Heart right ventricle (tissue), 16 donors: Measurements from ENCODE around the gene GHRHR. TPM values are rescaled to one million over a fixed set of nuclear protein-coding genes. Genes with fewer than 3 reads are reported as not detected.

Source experiments
- ATAC-seq, 8 donors: fragments of 200-7000 bp; cut with Tn5 transposase; one replicate each; pipeline ENCODE4 v1.9.1; 2020; ENCODE audit warnings: mild to moderate bottlenecking in 8 of 8, moderate library complexity in 8 of 8, moderate number of reproducible peaks in 1 of 8
- DNase-seq, 2 donors: peaks; one replicate each; pipeline ENCODE4 v3.0.0-alpha.2; 2020
- H3K27ac ChIP-seq, 10 donors: fragments of 200-600 bp; sonication (generic) in 2 of 10; one replicate each; pipeline versions ENCODE4 v1.5.0 to v1.8.0; 2020 to 2022; ENCODE audit warnings: mild to moderate bottlenecking in 3 of 10
- H3K27me3 ChIP-seq, 7 donors: fragments of 200-600 bp; one replicate each; pipeline ENCODE4 v1.8.0; 2021 to 2022; ENCODE audit warnings: mild to moderate bottlenecking in 2 of 7
- H3K36me3 ChIP-seq, 9 donors: fragments of 200-600 bp; sonication (generic) in 1 of 9; one replicate each; pipeline versions ENCODE4 v1.5.0 to v1.8.0; 2020 to 2022; ENCODE audit warnings: mild to moderate bottlenecking in 2 of 9
- H3K4me1 ChIP-seq, 9 donors: fragments of 200-600 bp; sonication (generic) in 1 of 9; one replicate each; pipeline versions ENCODE4 v1.5.0 to v1.8.0; 2020 to 2022; ENCODE audit warnings: mild to moderate bottlenecking in 4 of 9
- H3K4me3 ChIP-seq, 10 donors: fragments of 200-600 bp; sonication (generic) in 2 of 10; one replicate each; pipeline versions ENCODE4 v1.5.0 to v1.8.0; 2020 to 2022; ENCODE audit warnings: mild to moderate bottlenecking in 7 of 10, moderate library complexity in 2 of 10
- H3K9me3 ChIP-seq, 11 donors: fragments of 200-600 bp in 10 of 11; sonication (generic) in 2 of 11; one replicate each; pipeline versions ENCODE4 v1.5.0 to v1.8.0; 2013 to 2022; ENCODE audit warnings: mild to moderate bottlenecking in 2 of 11, control low read depth in 1 of 11, moderate library complexity in 1 of 11
- CTCF ChIP-seq, 9 donors: fragments of 200-600 bp; sonication (generic) in 2 of 9; IDR thresholded peaks; one replicate each; pipeline versions ENCODE4 v1.5.0 to v1.8.0; 2021 to 2022; ENCODE audit warnings: antibody characterized with exemption in 9 of 9, mild to moderate bottlenecking in 5 of 9, moderate library complexity in 1 of 9
- WGBS, 2 donors: extraction: QIAGEN DNeasy Blood & Tissue Kit; methylation state at CpG; one replicate each; pipeline ENCODE4 v1.1.7; 2013; ENCODE audit warnings: inconsistent platforms in 1 of 2; 5-methylcytosine and 5-hydroxymethylcytosine counted together
- intact Hi-C, 10 donors: fragments of 100-400 bp; cut with DNase I; formaldehyde crosslinking; loops; one replicate each; pipeline versions ENCODE4 v1.11.1 to v1.14.2; 2022
- polyA plus RNA-seq, 2 donors: library from polyadenylated mRNA; stranded (reverse); fragments of 200-250 nt; gene quantifications; one replicate each; pipeline ENCODE4 v1.2.3, GENCODE V29; 2013
- total RNA-seq, 10 donors: library from RNA; stranded (reverse); fragmentation: NEBNext Ultra II Directional in 3 of 10; extraction: Animal tissue kit (Norgen Biotek cat#: 25700) in 3 of 10; gene quantifications; one replicate each; pipeline versions ENCODE4 v1.2.1 to v1.2.4, GENCODE V29; 2021 to 2023
- donor health status: Arrhythmogenic right ventricular cardiomyopathy.
- donor health status: ischemic (EF 13 %, LVEDD 7.1; RV severe dilation, severe dysfunction).
- donor health status: healthy with polysubstance abuse.
- donor health status: DM: no; HTN: yes; CAD: no.
- donor health status: DM: no; HTN: no; CAD: no.
- donor health status: ischemic (EF 25% LVEDD 6.9; RV normal size, moderate dysfunction).
- donor health status: ischemic (EF 25% LVEDD 5.7; RV mildly dilated, moderate dysfunction).
- donor health status: healthy.
- donor health status: DM: yes; HTN: yes; CAD: no.
- donor health status: Ischemic cardiomyopathy.
- donor health status: ischemic (EF 35%, LVEDD 5.7; RV mildly dilated, moderate dysfunction).
- donor health status: nonischemic (EF 11% LVEDD 7.7; RV severe dilation, severe dysfunction).
- donor health status: DM: yes; HTN: yes; CAD: no.
- donor health status: PGD.
- donor health status: ischemic (EF 29% LVEDD 5.4; RV normal size, mild dysfunction).
- donor health status: nonischemic (EF 23%, LVEDD 6.1; RV moderate dilation, normal function).

Gene GHRHR
- total and polyA plus RNA-seq, 12 donors, result not detected

GRCh38 chr7:30998180-30998579, 34.4 kb downstream of the GHRHR start:
- no peaks in the 10 kb centered on the region for H3K36me3 ChIP-seq
- peak; percentile 59 to 68 for DNase-seq
- no peak overlapping the region for H3K4me3 ChIP-seq
- intact Hi-C loops, result no loop called here
- peaks cover 0 to 2% (median 0%) of the 10 kb centered on the region in 7 donors for H3K27me3 ChIP-seq
- 67 to 82% methylated on average over 10 of the region's 10 CpGs for WGBS, 2 donors
- peaks cover 0 to 6% (median 0%) of the 10 kb centered on the region in 11 donors for H3K9me3 ChIP-seq
- TF ChIP-seq CTCF (IDR thresholded peaks at IDR 0.05), result no peak
- H3K27ac ChIP-seq, result peak overlapping the region in 3 of 10 donors; percentile 48 to 65 (median 50)
- peak; percentile 21 to 68 (median 60) for ATAC-seq
- peaks cover 0 to 28% (median 4%) of the 10 kb centered on the region in 9 donors for H3K4me1 ChIP-seq

DNA sequence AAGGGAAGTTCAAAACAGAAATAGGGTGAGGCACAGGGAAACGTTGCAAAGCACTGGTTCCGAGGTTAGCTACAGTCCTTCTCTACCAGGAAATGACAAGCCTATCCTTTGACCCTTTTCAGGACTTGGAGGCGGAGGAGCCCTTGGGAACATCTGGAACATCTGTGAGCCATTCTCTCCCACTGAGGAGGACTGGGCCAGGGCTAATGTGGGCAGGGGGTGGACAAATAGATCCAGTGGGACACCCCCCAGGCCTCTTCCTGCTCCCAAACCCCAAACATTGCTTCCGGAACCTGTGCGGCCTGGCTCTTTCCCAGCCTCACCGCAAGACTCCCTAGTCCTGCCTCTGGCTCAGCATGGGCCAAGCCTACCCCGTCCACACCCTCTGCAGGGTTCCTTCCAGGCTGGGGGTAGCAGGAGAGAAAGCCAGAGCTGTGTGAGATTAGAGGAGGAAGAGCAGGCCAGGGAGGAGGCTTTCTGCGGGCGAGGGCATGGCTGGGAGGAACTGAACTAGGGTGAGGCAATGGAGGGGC, 36.5 kb downstream of the GHRHR start:
- Histone ChIP-seq H3K4me1 (peaks cover 0 to 28% (median 4%) of the 10 kb centered on the region in 9 donors), H3K9me3 (peaks cover 0 to 14% (median 0%) of the 10 kb centered on the region in 11 donors), H3K4me3 (no peak overlapping the region), H3K27ac (peak overlapping the region in 5 of 10 donors; percentile 4 to 65 (median 40)), H3K27me3 (peaks cover 0 to 2% (median 0%) of the 10 kb centered on the region in 7 donors), H3K36me3 (no peaks in the 10 kb centered on the region)
- TF ChIP-seq CTCF (IDR thresholded peaks at IDR 0.05), result no peak
- intact Hi-C loops, result loop anchor here in 2 of 10 donors (5.0 kb wide), 2 partner anchors 112 to 1098 kb away; no protein-coding TSS in a partner anchor
- DNase-seq (peak in 1 of 2 donors; percentile 40), ATAC-seq (peak in 6 of 8 donors; percentile 17 to 55 (median 37))
- WGBS, 2 donors, result 64% methylated on average over 9 of the region's 9 CpGs

- ATAC-seq, result no peak
- DNase-seq, result no peak
- intact Hi-C loops, result loop anchor here in 2 of 10 donors (5.0 kb wide), 2 partner anchors 112 to 1098 kb away; no protein-coding TSS in a partner anchor
- H3K9me3 ChIP-seq, result peaks cover 0 to 14% (median 0%) of the 10 kb centered on the region in 11 donors
- 62 to 74% methylated on average over 5 of the region's 5 CpGs for WGBS, 2 donors
- H3K4me3 ChIP-seq, result no peak overlapping the region
- TF ChIP-seq CTCF (IDR thresholded peaks at IDR 0.05), result no peak
- H3K4me1 ChIP-seq, result peaks cover 0 to 26% (median 4%) of the 10 kb centered on the region in 9 donors
- H3K27me3 ChIP-seq, result peaks cover 0 to 2% (median 0%) of the 10 kb centered on the region in 7 donors
- H3K36me3 ChIP-seq, result no peaks in the 10 kb centered on the region
- peak overlapping the region in 2 of 10 donors; percentile 58 to 65 for H3K27ac ChIP-seq
Measured at GRCh38 chr7:31000779-31001178, 37.0 kb downstream of the GHRHR start.

DNA sequence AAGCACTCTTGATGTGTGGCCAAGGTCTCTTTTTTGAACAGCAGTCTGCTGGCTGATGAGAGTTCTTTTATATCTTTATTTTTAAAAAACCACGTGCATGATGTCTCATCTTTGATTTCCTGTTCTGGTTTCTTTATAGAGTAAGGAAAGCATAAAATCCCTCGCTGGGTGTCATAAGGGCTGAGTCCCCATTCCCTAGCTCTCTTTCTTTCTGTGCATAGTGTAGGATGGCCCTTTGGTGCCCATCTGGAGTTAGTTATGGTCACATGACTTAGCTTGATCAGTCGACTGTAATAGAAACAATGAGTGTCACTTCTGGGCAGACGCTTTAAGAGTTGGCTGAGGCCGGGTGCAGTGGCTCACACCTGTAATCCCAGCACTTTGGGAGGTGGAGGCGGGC, 38.5 kb downstream of the GHRHR start:
- peaks cover 0 to 14% (median 0%) of the 10 kb centered on the region in 11 donors for H3K9me3 ChIP-seq
- no peak for ATAC-seq
- intact Hi-C loops, result loop anchor here in 2 of 10 donors (5.0 kb wide), 2 partner anchors 110 to 1100 kb away; no protein-coding TSS in a partner anchor
- peaks cover 0 to 14% (median 5%) of the 10 kb centered on the region in 7 donors for H3K27me3 ChIP-seq
- peaks cover 0 to 15% (median 1%) of the 10 kb centered on the region in 9 donors for H3K4me1 ChIP-seq
- DNase-seq, result no peak
- H3K36me3 ChIP-seq, result no peaks in the 10 kb centered on the region
- H3K4me3 ChIP-seq, result no peak overlapping the region
- WGBS, 2 donors, result 73 to 77% methylated on average over 6 of the region's 6 CpGs
- no peak for TF ChIP-seq CTCF (IDR thresholded peaks at IDR 0.05)
- H3K27ac ChIP-seq, result no peak overlapping the region
